SJSA1 (cell line): ENCODE results near the gene UQCRQ. TPM values are rescaled to one million over a fixed set of nuclear protein-coding genes. Genes with fewer than 3 reads are reported as not detected.

Source experiments
- DNase-seq, 2 experiments: peaks; one replicate each; pipeline ENCODE4 v3.0.0-alpha.2; 2015 to 2020; ENCODE audit warnings: low spot score in 2 of 2, low read depth in 1 of 2
- H3K27ac ChIP-seq: fragments of 250-450 bp; sonication (Bioruptor Pico); 2 replicates; pipeline ENCODE4 v1.5.1; 2020; ENCODE audit warnings: mild to moderate bottlenecking, moderate library complexity
- H3K27me3 ChIP-seq: fragments of 250-450 bp; sonication (Bioruptor Pico); replicated peaks from 2 replicates; pipeline ENCODE4 v1.5.1; 2020; ENCODE audit warnings: mild to moderate bottlenecking, moderate library complexity
- H3K36me3 ChIP-seq: fragments of 250-450 bp; sonication (Bioruptor Pico); 2 replicates; pipeline ENCODE4 v1.5.1; 2020; ENCODE audit warnings: mild to moderate bottlenecking
- H3K4me1 ChIP-seq: fragments of 250-450 bp; sonication (Bioruptor Pico); replicated peaks from 2 replicates; pipeline ENCODE4 v1.6.1; 2021; ENCODE audit warnings: mild to moderate bottlenecking
- H3K4me3 ChIP-seq: fragments of 250-450 bp; sonication (Bioruptor Pico); 2 replicates; pipeline ENCODE4 v1.5.1; 2020; ENCODE audit warnings: mild to moderate bottlenecking
- H3K9me3 ChIP-seq: fragments of 250-450 bp; sonication (Bioruptor Pico); replicated peaks from 2 replicates; pipeline ENCODE4 v1.5.1; 2020; ENCODE audit warnings: mild to moderate bottlenecking
- total RNA-seq: library from RNA; depleted of rRNA; stranded (reverse); fragments of >200 nt; shearing (Covaris generic); gene quantifications from 2 replicates; pipeline ENCODE4 v1.2.3, GENCODE V29; 2014

Gene UQCRQ
- total RNA-seq, 1 experiment from 2014 or later, result 440 TPM

GRCh38 chr5:132827943-132828673, 38.3 kb upstream of the UQCRQ start:
- H3K9me3 ChIP-seq, result no peaks in the 10 kb centered on the region
- H3K4me3 ChIP-seq, result no peak overlapping the region
- no peak overlapping the region for H3K27ac ChIP-seq
- no peak for DNase-seq
- H3K27me3 ChIP-seq, result no peaks in the 10 kb centered on the region
- H3K4me1 ChIP-seq, result peaks cover 30% of the 10 kb centered on the region
- peaks cover 70% of the 10 kb centered on the region for H3K36me3 ChIP-seq

- peaks cover 30% of the 10 kb centered on the region for H3K4me1 ChIP-seq
- H3K9me3 ChIP-seq, result no peaks in the 10 kb centered on the region
- H3K27ac ChIP-seq, result no peak overlapping the region
- no peak for DNase-seq
- H3K4me3 ChIP-seq, result peak overlapping the region; percentile 91
- no peaks in the 10 kb centered on the region for H3K27me3 ChIP-seq
- peaks cover 62% of the 10 kb centered on the region for H3K36me3 ChIP-seq
These were observed 37.5 kb upstream of the UQCRQ start for GRCh38 chr5:132828846-132829494.

GRCh38 chr5:132829742-132830435, 36.6 kb upstream of the UQCRQ start:
- H3K4me3 ChIP-seq, result peak overlapping the region; percentile 91
- H3K27me3 ChIP-seq, result no peaks in the 10 kb centered on the region
- H3K27ac ChIP-seq, result peak overlapping the region; percentile 67
- peak; percentile 87 to 93 for DNase-seq
- peaks cover 30% of the 10 kb centered on the region for H3K4me1 ChIP-seq
- peaks cover 52% of the 10 kb centered on the region for H3K36me3 ChIP-seq
- H3K9me3 ChIP-seq, result no peaks in the 10 kb centered on the region

- Histone ChIP-seq H3K36me3 (peaks cover 47% of the 10 kb centered on the region), H3K4me1 (peaks cover 30% of the 10 kb centered on the region), H3K9me3 (no peaks in the 10 kb centered on the region), H3K27ac (peak within 1 kb of the TSS; percentile 67), H3K27me3 (no peaks in the 10 kb centered on the region), H3K4me3 (peak within 1 kb of the TSS; percentile 91)
- DNase-seq, result peak; percentile 78 to 82
These were observed 35.9 kb upstream of the UQCRQ start, which contains the start of gene SHROOM1 for GRCh38 chr5:132830436-132831094. TSS of gene SHROOM1 (minus strand) at chr5:132830647. CDS start at chr5:132826140, 4,507 bp downstream.

GRCh38 chr5:132831095-132831860, 35.2 kb upstream of the UQCRQ start:
- no peaks in the 10 kb centered on the region for H3K27me3 ChIP-seq
- H3K4me3 ChIP-seq, result peak overlapping the region; percentile 91
- H3K36me3 ChIP-seq, result peaks cover 42% of the 10 kb centered on the region
- H3K4me1 ChIP-seq, result peaks cover 27% of the 10 kb centered on the region
- DNase-seq, result no peak
- peak overlapping the region; percentile 67 for H3K27ac ChIP-seq
- H3K9me3 ChIP-seq, result no peaks in the 10 kb centered on the region

GRCh38 chr5:132832612-132833011, 33.8 kb upstream of the UQCRQ start:
- Histone ChIP-seq H3K9me3 (no peaks in the 10 kb centered on the region), H3K27ac (no peak overlapping the region), H3K4me3 (no peak overlapping the region), H3K27me3 (no peaks in the 10 kb centered on the region), H3K4me1 (peaks cover 17% of the 10 kb centered on the region), H3K36me3 (peaks cover 28% of the 10 kb centered on the region)
- no peak for DNase-seq

- Histone ChIP-seq H3K4me3 (no peak overlapping the region), H3K27ac (no peak overlapping the region), H3K27me3 (no peaks in the 10 kb centered on the region), H3K9me3 (no peaks in the 10 kb centered on the region), H3K4me1 (peaks cover 25% of the 10 kb centered on the region), H3K36me3 (peaks cover 17% of the 10 kb centered on the region)
- DNase-seq, result no peak
These were observed 32.4 kb upstream of the UQCRQ start for GRCh38 chr5:132834057-132834456.

GRCh38 chr5:132836852-132837251, 29.6 kb upstream of the UQCRQ start:
- no peaks in the 10 kb centered on the region for H3K9me3 ChIP-seq
- DNase-seq, result no peak
- H3K4me1 ChIP-seq, result peaks cover 36% of the 10 kb centered on the region
- H3K27ac ChIP-seq, result no peak overlapping the region
- no peak overlapping the region for H3K4me3 ChIP-seq
- no peaks in the 10 kb centered on the region for H3K27me3 ChIP-seq
- no peaks in the 10 kb centered on the region for H3K36me3 ChIP-seq

GRCh38 chr5:132837868-132838267, 28.6 kb upstream of the UQCRQ start:
- Histone ChIP-seq H3K27me3 (no peaks in the 10 kb centered on the region), H3K27ac (no peak overlapping the region), H3K36me3 (no peaks in the 10 kb centered on the region), H3K4me1 (peaks cover 36% of the 10 kb centered on the region), H3K9me3 (no peaks in the 10 kb centered on the region), H3K4me3 (no peak overlapping the region)
- DNase-seq, result no peak

GRCh38 chr5:132838516-132839282, 27.7 kb upstream of the UQCRQ start:
- H3K27me3 ChIP-seq, result no peaks in the 10 kb centered on the region
- no peak overlapping the region for H3K4me3 ChIP-seq
- no peak for DNase-seq
- H3K4me1 ChIP-seq, result peaks cover 36% of the 10 kb centered on the region
- no peaks in the 10 kb centered on the region for H3K9me3 ChIP-seq
- peak overlapping the region; percentile 86 for H3K27ac ChIP-seq
- no peaks in the 10 kb centered on the region for H3K36me3 ChIP-seq

- Histone ChIP-seq H3K4me1 (peaks cover 36% of the 10 kb centered on the region), H3K36me3 (no peaks in the 10 kb centered on the region), H3K4me3 (no peak overlapping the region), H3K27me3 (no peaks in the 10 kb centered on the region), H3K9me3 (no peaks in the 10 kb centered on the region), H3K27ac (peak overlapping the region; percentile 86)
- peak; percentile 79 to 93 for DNase-seq
These were observed 26.8 kb upstream of the UQCRQ start for GRCh38 chr5:132839426-132840301.

GRCh38 chr5:132840313-132840712, 26.1 kb upstream of the UQCRQ start:
- DNase-seq, result no peak
- no peak overlapping the region for H3K4me3 ChIP-seq

More at GRCh38 chr5:132840313-132840712, 26.1 kb upstream of the UQCRQ start:
- H3K27ac ChIP-seq, result peak overlapping the region; percentile 86
- H3K9me3 ChIP-seq, result no peaks in the 10 kb centered on the region
- H3K27me3 ChIP-seq, result no peaks in the 10 kb centered on the region
- peaks cover 36% of the 10 kb centered on the region for H3K4me1 ChIP-seq
- H3K36me3 ChIP-seq, result no peaks in the 10 kb centered on the region
